Small intestine (tissue), 7 donors: ENCODE measurements around the gene TNS2. TPM values are rescaled to one million over a fixed set of nuclear protein-coding genes. Genes with fewer than 3 reads are reported as not detected.

Experiments used
- DNase-seq, 2 donors: peaks; one replicate each; pipeline versions ENCODE4 v3.0.0 to v3.0.0-alpha.2; 2013
- FAIRE-seq: peaks from 2 replicates; lab custom pipeline; 2012; peaks lifted over from hg19 to GRCh38; lab: Jason Lieb, UNC
- H3K27ac ChIP-seq, 3 donors: one replicate each; pipeline ENCODE4 v1.5.1; 2013; ENCODE audit warnings: low read length in 2 of 3, mild to moderate bottlenecking in 2 of 3, control low read depth in 1 of 3, inconsistent platforms in 1 of 3, low read depth in 1 of 3, moderate library complexity in 1 of 3
- H3K27me3 ChIP-seq, 3 donors: one replicate each; pipeline ENCODE4 v1.6.1; 2013; ENCODE audit warnings: low read length in 3 of 3, inconsistent platforms in 1 of 3; ENCODE audit not compliant: control insufficient read depth in 3 of 3, insufficient read depth in 3 of 3
- H3K36me3 ChIP-seq, 3 donors: one replicate each; pipeline ENCODE4 v1.6.1; 2013; ENCODE audit warnings: low read length in 3 of 3, inconsistent platforms in 1 of 3, low read depth in 1 of 3, mild to moderate bottlenecking in 1 of 3, moderate library complexity in 1 of 3; ENCODE audit not compliant: control insufficient read depth in 3 of 3, insufficient read depth in 2 of 3
- H3K4me1 ChIP-seq, 3 donors: one replicate each; pipeline ENCODE4 v1.6.1; 2013; ENCODE audit warnings: low read length in 2 of 3, inconsistent platforms in 1 of 3, low read depth in 1 of 3, mild to moderate bottlenecking in 1 of 3, moderate library complexity in 1 of 3; ENCODE audit not compliant: control insufficient read depth in 3 of 3, insufficient read depth in 2 of 3
- H3K4me3 ChIP-seq, 3 donors: one replicate each; pipeline ENCODE4 v1.5.1; 2013; ENCODE audit warnings: low read length in 3 of 3, control low read depth in 1 of 3, inconsistent platforms in 1 of 3, low read depth in 1 of 3, mild to moderate bottlenecking in 1 of 3, moderate library complexity in 1 of 3
- H3K9me3 ChIP-seq, 2 donors: one replicate each; pipeline ENCODE4 v1.6.1; 2013; ENCODE audit warnings: low read depth in 1 of 2, low read length in 1 of 2; ENCODE audit not compliant: control insufficient read depth in 2 of 2, insufficient read depth in 1 of 2
- WGBS, 3 donors: extraction: QIAGEN DNeasy Blood & Tissue Kit; methylation state at CpG; one replicate each; pipeline ENCODE4 v1.1.7; 2013; 5-methylcytosine and 5-hydroxymethylcytosine counted together
- polyA plus RNA-seq, 4 donors: library from polyadenylated mRNA; stranded (reverse) in 3 of 4; unstranded in 1 of 4; fragments of 200-250 nt in 3 of 4; fragments of 120-200 nt in 1 of 4; gene quantifications; one replicate each; pipeline versions ENCODE4 v1.2.1 to v1.2.3, GENCODE V29; 2013
- donor health status: healthy with polysubstance abuse.
- donor health status: control.
- donor health status: control.
- donor health status: Bipolar disorder and iron deficiency.
- donor health status: healthy.

TNS2 gene
- polyA plus RNA-seq, 4 donors, result 5.8 to 52.9 (median 25.0) TPM

DNA sequence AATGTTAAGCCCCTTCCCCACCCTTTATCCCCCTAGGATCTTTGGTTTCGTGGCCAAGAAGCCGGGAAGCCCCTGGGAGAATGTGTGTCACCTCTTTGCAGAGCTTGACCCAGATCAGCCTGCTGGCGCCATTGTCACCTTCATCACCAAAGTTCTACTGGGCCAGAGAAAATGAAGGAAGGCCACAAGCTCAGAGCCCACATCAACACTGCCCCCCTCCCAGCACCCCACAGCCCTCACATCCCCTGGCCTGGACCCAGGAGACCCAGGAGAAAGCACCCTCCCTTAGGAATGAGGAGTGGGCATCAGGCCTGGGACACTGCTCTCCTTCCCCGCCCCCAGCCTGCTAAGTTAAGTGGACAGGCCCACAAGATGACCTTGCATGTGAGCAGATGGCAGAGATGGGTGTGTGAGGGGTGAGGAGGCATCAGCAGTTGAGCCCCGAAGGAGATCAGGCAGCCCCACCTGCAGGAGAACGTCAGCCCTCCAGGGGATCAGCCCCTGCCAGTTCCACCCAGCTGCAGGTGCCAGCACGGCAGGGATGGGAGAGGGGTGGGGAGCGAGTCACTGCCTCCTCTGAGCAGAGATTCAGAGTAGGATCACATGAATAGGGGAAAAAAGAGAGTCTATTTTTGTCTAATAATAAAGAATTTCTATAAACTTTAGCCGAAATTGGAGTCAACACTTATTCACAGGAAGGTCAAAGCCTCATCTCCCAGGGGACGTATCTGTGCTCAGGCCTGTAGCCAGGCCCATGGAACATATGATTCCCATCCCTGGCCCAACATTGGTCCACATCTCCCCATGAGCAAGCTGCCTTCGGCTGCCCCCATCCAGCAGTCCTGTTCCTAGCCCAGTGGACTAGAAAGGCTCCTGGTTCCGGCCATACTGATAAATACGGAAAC lies 14.1 kb downstream of the TNS2 start:
- Histone ChIP-seq H3K9me3 (no peaks in the 10 kb centered on the region), H3K4me3 (no peak overlapping the region), H3K27me3 (no peaks in the 10 kb centered on the region), H3K4me1 (peaks cover 0 to 15% (median 0%) of the 10 kb centered on the region in 3 donors), H3K36me3 (peaks cover 8 to 97% (median 8%) of the 10 kb centered on the region in 3 donors), H3K27ac (peak overlapping the region in 1 of 3 donors; percentile 37)
- no peak for FAIRE-seq
- 64 to 81% (median 79%) methylated on average over 13 of the region's 13 CpGs for WGBS, 3 donors
- no peak for DNase-seq

DNA sequence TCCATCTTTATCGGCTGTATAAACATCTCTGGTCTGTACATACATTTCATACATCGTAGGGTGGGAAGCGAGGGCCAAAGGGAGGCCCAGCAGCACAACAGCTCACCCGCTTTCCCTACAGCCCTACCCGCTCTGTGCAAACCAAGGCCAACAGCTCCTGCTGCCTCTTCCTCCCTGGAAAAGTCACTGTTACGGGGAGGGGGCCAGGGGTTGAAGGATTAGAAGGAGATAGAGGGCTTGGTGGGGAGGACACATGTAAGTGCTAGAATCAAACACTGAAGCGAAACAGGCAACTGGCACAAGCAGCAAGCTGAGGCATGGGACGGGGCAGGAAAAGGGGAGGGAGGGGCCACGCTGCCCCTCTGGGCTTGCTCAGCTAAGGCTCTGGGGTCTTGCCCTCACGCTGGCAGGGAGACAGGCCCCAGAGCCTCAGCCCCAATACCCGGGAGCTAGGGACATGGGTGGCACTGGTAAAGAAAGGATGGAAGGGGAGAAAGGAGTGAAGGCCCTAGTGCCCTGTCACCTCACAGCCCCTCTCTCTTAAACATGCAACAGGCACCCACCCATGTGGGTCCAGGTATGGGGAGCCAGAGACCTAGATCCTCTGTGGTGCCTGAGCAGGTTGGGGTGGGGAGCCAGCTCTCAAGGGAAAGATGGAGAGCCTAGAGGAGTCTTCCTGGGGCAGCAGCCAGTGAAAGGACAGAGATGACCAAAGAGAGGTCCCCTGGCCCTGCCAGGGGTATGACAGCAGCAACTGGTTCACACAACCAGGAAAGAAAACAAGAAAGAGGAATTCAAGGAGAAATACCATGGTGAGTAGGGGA lies 15.0 kb downstream of the TNS2 start:
- DNase-seq (no peak), FAIRE-seq (no peak)
- Histone ChIP-seq H3K27ac (peak overlapping the region in 1 of 3 donors; percentile 19), H3K4me1 (peaks cover 0 to 15% (median 0%) of the 10 kb centered on the region in 3 donors), H3K9me3 (no peaks in the 10 kb centered on the region), H3K27me3 (no peaks in the 10 kb centered on the region), H3K4me3 (no peak overlapping the region), H3K36me3 (peaks cover 8 to 97% (median 8%) of the 10 kb centered on the region in 3 donors)
- WGBS, 3 donors, result 83 to 94% (median 92%) methylated on average over 11 of the region's 11 CpGs

DNA sequence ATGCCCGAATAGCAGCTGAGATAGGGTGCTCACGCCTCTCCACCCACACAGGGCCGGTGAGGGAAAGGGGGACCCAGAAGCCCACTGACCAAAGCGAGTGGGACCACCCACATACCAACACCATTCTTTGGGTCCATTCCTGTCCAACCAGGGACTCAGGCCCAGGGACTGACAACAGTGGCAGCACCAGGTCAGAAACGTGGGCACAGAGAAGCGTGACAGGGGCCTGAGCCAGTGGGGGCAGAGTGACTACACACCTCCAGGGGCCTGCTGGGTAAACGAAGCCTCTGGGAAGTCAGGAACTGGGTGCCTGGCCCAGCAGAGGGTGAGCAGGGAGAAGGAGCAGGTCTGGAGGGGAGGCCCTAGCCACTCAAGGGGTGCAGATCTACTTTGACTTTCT lies 15.6 kb downstream of the TNS2 start:
- Histone ChIP-seq H3K27ac (peak overlapping the region in 1 of 3 donors; percentile 19), H3K4me3 (no peak overlapping the region), H3K9me3 (no peaks in the 10 kb centered on the region), H3K4me1 (peaks cover 0 to 20% (median 0%) of the 10 kb centered on the region in 3 donors), H3K36me3 (peaks cover 8 to 95% (median 10%) of the 10 kb centered on the region in 3 donors), H3K27me3 (no peaks in the 10 kb centered on the region)
- FAIRE-seq, result no peak
- DNase-seq, result no peak
- 78 to 86% (median 80%) methylated on average over 7 of the region's 7 CpGs for WGBS, 3 donors

DNA sequence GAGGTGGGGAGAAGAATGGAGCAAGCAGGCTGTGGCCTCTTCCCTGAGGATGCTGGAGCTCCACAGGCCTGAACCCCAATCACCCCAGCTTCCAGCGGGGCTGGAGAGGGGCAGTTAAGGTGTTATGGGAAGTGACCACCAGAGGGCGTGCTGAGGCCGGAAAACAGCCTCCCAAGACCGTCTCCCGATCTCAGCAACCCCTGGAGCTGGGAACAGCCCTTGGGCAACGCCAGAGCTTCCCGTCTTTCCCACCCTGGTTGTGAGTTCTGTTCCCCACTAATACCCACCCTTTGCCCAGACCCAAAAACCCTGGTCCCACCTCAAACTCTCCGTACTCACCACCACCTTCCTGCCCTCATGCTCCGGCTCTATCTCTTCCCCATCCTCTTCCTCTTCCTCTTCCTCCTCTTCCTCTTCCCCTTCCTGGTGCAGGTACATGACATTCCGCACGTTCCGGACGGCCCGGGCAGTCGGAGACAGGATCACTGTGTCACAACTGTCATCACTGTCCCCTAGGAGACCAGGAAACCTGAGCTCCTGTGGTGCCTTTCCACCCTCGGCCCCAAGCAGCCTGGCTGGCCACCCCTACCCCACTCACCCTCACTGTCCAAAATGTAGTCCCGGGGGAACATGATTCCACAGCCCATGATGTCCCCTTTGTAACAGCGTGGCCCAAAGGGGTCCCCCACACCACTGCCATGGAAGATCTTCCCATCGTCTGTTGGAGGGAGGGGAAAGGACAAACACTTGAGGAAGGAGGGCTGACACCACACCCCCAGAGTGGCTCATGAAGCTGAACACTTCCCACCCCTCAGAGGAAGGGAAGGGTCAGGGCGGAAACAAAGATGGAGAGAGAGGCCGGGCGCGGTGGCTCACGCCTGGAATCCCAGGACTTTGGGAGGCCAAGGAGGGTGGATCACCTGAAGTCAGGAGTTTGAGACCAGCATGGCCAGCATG lies 16.4 kb downstream of the TNS2 start:
- Histone ChIP-seq H3K9me3 (no peaks in the 10 kb centered on the region), H3K4me3 (no peak overlapping the region), H3K27ac (peak overlapping the region in 1 of 3 donors; percentile 42), H3K4me1 (peaks cover 0 to 14% (median 0%) of the 10 kb centered on the region in 3 donors), H3K27me3 (no peaks in the 10 kb centered on the region), H3K36me3 (peaks cover 8 to 95% (median 10%) of the 10 kb centered on the region in 3 donors)
- peak; percentile 77 to 86 for DNase-seq
- no peak for FAIRE-seq
- 42 to 46% (median 43%) methylated on average over 23 to 24 of the region's 24 CpGs for WGBS, 3 donors

DNA sequence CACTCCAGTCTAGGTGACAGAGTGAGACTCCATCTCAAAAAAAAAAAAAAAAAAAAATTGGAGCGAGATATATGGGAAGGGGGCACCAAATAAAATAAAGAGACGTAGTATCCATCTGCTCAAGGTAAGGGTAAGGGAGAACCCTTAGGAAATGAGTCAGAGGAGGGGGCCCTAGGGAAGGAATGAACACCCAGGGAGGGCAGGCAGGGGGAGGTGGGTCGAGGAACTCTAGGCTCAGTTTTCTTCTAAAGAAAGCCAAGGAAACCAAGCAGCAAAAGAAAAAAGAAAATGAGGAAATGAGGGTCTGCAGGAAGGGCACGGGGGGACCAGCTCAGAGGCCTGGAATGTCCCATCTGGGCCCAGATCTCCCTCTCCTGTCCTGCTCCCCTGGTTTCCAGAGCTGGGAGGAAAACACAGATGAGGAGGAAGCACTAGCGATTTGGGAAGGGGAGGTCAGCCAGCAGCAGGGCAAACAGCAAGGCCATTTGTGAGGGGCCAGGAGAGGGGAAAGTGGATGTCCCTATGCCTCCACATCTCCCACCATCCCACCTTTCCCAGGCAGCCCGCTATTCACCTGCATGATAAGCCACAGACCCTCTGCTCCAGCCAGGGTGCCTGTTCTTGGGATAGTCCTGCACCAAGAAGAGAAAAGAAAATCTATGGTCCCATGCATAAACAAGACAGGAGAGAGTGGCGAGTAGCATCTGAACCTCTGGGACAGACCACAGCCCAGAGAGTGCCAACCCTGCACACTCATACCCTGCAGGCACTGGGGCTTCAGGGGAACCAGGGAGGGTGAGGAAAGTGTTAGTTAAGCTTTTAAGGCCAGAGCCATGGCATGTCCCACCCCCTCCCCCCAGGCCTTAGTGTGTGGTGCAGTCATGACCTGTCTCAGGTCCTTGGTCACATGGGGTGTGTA lies 17.5 kb downstream of the TNS2 start:
- H3K36me3 ChIP-seq, result peaks cover 8 to 95% (median 10%) of the 10 kb centered on the region in 3 donors
- H3K4me1 ChIP-seq, result peaks cover 0 to 5% (median 0%) of the 10 kb centered on the region in 3 donors
- WGBS, 3 donors, result 77 to 91% (median 86%) methylated on average over 7 of the region's 7 CpGs
- no peak overlapping the region for H3K27ac ChIP-seq
- H3K9me3 ChIP-seq, result no peaks in the 10 kb centered on the region
- DNase-seq (no peak), FAIRE-seq (no peak)
- H3K27me3 ChIP-seq, result no peaks in the 10 kb centered on the region
- H3K4me3 ChIP-seq, result no peak overlapping the region

DNA sequence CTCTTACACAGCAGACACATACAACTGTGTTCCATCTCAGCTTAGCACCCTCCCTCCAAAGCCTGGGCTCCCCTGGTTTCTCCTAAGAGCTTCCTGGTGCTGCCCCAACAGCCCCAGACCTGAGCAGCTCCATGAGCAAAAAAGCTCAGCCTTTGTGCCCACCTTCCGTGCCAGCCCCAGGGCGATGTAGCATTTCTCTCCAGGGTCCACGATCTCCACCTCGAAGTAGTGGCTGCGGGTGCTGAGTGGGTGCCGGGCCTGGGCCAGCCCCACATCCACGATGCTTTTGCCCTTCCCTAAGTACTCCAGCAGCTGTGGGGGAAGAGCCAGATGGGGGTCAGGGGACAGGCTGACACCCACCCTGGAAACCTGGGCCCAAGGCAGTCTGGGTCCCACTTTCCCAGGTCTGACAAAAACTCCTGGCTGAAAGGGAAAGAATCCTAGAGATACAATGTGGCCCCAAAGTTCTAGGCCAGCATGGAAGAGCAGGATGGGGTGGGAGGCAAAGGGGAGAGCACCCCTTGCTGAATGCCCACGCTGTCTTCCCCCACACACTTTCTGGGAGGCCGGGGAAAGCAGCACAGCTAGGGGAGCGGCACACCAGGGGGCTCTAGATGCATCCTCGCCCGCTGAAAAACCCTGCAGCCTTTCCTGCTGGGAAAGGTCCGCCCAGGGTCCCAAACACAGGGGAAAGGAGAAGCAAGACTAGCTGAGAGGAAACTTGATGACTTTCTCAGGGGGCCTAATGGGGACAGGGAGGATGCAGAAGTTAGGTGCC lies 18.3 kb downstream of the TNS2 start:
- 91 to 92% (median 91%) methylated on average over 13 of the region's 13 CpGs for WGBS, 3 donors
- no peak for FAIRE-seq
- Histone ChIP-seq H3K36me3 (peaks cover 8 to 92% (median 10%) of the 10 kb centered on the region in 3 donors), H3K4me1 (peaks cover 0 to 5% (median under 1%) of the 10 kb centered on the region in 3 donors), H3K9me3 (no peaks in the 10 kb centered on the region), H3K27ac (no peak overlapping the region), H3K4me3 (no peak overlapping the region), H3K27me3 (no peaks in the 10 kb centered on the region)
- no peak for DNase-seq
